22Rv1 (cell line): ENCODE results near the gene ANKS1A.

ENCODE experiments used
- ZFX ChIP-seq: fragments of 450-650 bp; IDR thresholded peaks from 2 replicates; pipeline ENCODE4 v1.6.1; 2017; ENCODE audit warnings: antibody characterized with exemption, borderline replicate concordance
- TF ChIP-seq, protein P1 (sequence below): fragments of 450-650 bp; IDR thresholded peaks from 2 replicates; pipeline ENCODE4 v1.5.1; 2017; ENCODE audit warnings: mild to moderate bottlenecking

DNA sequence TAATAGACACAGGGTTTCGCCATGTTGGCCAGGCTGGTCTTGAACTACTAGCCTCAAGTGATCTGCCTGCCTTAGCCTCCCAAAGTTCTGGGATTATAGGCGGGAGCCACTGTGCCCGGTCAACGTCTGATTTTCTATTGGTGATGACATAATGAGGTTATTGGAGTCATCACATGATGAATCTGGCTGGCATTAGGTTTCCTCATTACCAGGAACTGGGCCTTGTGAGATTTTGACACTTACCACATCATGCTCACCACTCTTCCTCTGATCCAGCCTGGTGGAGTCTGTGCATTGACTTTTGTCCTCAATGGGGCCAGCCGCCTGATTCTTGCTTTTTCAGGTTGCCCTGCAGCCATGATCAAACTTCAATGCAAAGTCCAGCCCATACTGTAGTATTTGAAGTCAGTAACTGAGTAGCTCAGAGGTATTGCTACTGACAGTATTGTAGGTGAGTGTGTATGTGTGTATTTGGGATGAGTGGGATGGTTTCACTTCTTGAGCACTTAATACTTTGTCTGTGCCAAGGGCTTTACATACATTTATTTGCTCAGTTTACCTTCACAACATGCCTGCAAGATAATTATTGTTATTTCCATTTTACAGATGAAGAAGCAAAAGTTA is 16.0 kb downstream of the ANKS1A start:
- TF ChIP-seq, protein P1, sequence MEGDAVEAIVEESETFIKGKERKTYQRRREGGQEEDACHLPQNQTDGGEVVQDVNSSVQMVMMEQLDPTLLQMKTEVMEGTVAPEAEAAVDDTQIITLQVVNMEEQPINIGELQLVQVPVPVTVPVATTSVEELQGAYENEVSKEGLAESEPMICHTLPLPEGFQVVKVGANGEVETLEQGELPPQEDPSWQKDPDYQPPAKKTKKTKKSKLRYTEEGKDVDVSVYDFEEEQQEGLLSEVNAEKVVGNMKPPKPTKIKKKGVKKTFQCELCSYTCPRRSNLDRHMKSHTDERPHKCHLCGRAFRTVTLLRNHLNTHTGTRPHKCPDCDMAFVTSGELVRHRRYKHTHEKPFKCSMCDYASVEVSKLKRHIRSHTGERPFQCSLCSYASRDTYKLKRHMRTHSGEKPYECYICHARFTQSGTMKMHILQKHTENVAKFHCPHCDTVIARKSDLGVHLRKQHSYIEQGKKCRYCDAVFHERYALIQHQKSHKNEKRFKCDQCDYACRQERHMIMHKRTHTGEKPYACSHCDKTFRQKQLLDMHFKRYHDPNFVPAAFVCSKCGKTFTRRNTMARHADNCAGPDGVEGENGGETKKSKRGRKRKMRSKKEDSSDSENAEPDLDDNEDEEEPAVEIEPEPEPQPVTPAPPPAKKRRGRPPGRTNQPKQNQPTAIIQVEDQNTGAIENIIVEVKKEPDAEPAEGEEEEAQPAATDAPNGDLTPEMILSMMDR: no peak
- no peak for TF ChIP-seq ZFX
